SK-N-MC (cell line): ENCODE data around the gene PARD3B.
"Not testable (repeated sequence)": the region's sequence is repeated elsewhere in the genome, so short reads cannot be mapped to it uniquely, and the experiment has no call there.

Experiments
- EZH2 ChIP-seq: fragments of 200-600 bp; sonication (generic); IDR thresholded peaks from one replicate; pipeline ENCODE4 v1.6.1; 2017; ENCODE audit warnings: antibody characterized with exemption
- FOXP2 ChIP-seq: optimal IDR thresholded peaks from 2 replicates; pipeline ENCODE3; 2011; ENCODE audit warnings: mild to moderate bottlenecking, moderate library complexity; ENCODE audit not compliant: insufficient read depth; ENCODE audit errors: extremely low read length, control extremely low read depth
- POLR2AphosphoS5 ChIP-seq: IDR thresholded peaks from 2 replicates; pipeline ENCODE4 v1.6.1; 2012; ENCODE audit warnings: mild to moderate bottlenecking, low read depth, low read length, borderline replicate concordance

DNA sequence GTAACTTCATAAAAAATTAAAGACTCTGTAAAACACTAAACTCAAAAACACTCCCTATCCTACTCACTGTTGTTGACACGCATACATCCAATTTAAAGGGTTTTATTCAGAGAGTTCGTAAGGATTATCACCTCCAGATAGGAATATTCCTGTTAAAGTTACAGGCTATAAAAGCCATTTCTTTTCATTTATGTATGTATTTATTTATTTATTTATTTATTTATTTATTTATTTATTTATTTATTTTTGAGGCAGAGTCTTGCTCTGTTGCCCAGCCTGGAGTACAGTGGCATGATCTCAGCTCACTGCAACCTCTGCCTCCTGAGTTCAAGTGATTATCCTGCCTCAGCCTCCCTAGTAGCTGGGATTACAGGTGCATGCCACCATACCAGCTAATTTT lies 948.3 kb downstream of the PARD3B start:
- TF ChIP-seq EZH2, POLR2AphosphoS5, FOXP2: not testable (repeated sequence)
